Muscle of arm (tissue), 12 donors: Measurements from ENCODE around the gene CNTN4. TPM values are rescaled to one million over a fixed set of nuclear protein-coding genes. Genes with fewer than 3 reads are reported as not detected.

ENCODE experiments used
- DNase-seq: peaks from one replicate; pipeline ENCODE4 v3.0.0-alpha.2; 2013
- polyA plus RNA-seq, 12 donors: library from polyadenylated mRNA; unstranded; fragments of 120-200 nt; gene quantifications; one replicate each; pipeline ENCODE4 v1.2.1, GENCODE V29; 2013; ENCODE audit not compliant: insufficient read length in 12 of 12

Gene CNTN4
- polyA plus RNA-seq, 12 donors: 5.9 to 32.9 (median 7.9) TPM; not detected in 1

- no peak for DNase-seq
These were observed 42.8 kb downstream of the CNTN4 start for GRCh38 chr3:2141482-2141881.

DNA sequence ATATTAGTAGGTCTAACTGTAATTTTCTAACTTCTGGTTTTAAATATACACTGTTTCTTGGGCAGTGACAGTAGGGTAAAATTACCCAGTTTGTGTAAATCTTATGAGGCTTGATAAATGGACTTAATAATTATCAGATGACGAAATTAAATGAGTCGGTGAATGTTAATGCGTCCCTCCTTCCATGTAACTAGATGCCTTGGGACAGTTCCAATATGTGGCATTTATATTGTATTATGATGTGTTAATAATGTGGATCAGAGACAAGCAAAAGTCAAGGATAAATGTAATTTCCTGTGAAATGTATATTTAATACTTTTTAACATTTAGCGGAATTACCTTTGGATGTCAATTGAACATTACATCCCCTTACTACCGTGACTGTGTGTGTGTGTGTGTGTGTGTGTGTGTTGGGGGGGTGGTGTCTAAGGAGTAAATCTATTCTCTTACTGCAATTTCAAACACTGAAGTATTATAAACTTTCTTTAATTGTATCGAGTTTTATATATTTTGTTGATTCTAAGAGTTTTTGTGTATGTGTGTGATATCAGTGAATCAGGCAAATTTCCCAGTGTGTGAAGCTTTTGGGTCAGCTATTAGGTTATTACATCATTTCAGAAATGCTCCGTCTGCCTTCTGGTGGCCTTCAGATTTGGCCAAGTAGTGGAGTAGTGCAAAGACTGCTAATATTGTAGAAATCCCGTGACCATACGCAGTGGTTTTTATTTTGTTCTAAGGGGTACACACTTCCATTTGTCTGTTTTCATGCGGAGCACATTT, 50.1 kb downstream of the CNTN4 start:
- no peak for DNase-seq

DNA sequence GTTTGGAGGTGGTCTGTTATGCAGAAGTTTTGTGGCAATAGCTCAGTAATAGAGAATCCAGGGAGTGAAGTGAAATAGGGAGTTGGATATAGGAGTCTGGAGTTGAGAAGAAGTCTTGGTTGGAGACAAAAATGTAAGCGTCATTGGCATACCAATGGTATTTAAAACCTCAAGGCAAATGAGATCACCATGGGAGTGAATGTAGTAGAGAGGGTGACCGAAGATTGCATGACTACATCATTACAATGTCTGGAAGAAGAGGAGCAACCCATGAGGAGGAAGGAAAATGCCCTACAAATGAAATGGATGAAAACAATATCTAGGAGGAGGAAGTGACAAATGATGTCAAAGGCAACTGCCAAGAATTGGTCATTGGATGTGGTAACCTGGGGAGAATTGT, 54.4 kb downstream of the CNTN4 start:
- DNase-seq: no peak

- no peak for DNase-seq
These were observed 54.9 kb downstream of the CNTN4 start for GRCh38 chr3:2153547-2153946.

DNA sequence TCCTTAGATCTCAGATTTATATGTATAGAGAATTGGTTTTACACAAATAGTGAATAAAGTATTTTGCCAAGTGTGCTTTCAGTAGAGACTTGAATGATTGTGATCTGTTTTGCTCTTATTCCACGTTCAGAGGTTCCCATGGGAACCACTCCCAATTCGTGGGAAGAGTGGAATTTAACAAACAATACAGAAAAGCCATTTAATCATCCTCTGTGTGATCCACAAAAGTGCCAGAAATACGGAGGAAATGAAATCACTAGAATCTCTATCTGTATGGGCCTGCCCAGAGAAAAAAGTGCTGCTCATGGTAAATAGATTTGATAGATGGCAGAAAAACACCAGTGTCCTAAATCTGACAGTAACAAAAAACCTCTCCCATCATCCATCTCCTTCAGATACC, 56.0 kb downstream of the CNTN4 start:
- DNase-seq: peak; percentile 21

- DNase-seq: no peak
These were observed 57.7 kb downstream of the CNTN4 start for GRCh38 chr3:2156244-2156847.

DNA sequence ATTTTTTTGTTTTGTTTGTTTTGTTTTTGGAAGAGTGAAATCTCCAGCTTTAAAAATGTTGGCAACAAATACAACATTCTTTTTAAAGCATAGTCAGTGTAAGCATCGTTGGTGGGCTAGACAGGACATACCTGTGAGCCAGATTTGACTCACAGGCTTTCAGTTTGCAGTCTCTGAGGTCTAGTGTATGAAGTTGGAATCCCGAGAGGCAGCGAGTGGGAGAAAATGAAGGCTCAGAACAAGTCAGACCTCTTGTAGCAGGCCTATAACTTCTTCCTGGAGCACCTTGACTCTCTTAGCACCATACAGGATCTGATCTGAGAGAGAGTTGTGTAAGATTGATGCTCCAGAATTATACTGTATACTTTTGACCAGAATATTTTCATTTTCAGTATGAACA, 60.2 kb downstream of the CNTN4 start:
- no peak for DNase-seq

GRCh38 chr3:2166552-2166951, 67.9 kb downstream of the CNTN4 start:
- DNase-seq: no peak

DNA sequence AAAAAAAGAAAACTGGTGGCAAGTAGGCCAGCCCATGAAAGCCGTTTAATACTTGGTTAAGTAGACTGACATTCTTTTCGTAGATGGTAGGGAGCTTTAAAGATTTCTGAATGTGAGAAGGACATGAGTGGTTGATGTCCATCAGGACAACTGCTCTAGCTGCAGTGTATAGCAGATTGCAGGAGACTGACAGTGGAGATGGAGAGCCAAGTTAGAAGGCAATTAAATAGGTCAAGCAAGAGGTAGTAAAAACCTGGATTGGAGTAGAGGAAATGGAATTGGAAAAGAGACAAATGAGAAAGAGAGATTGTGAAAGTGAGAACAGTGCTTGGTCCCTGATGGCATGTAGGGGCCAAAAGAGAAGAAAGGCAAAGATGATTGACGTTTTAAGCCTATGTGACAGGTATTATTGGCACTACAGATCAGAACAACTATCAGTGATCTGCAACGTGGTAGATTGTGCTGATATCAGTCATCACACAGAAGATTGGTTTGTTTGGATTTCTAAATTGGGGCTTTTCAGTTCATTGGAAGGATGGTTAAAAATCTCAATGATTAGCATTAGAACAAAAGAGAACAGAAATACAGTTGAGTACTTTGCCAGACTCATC, 74.0 kb downstream of the CNTN4 start:
- DNase-seq: no peak

- DNase-seq: no peak
These were observed 82.0 kb downstream of the CNTN4 start for GRCh38 chr3:2180634-2181033.

- no peak for DNase-seq
These were observed 100.2 kb downstream of the CNTN4 start for GRCh38 chr3:2198776-2199279.

- no peak for DNase-seq
These were observed 105.4 kb downstream of the CNTN4 start for GRCh38 chr3:2204054-2204453.

- no peak for DNase-seq
These were observed 107.0 kb downstream of the CNTN4 start for GRCh38 chr3:2205692-2206091.

- DNase-seq: no peak
These were observed 107.9 kb downstream of the CNTN4 start for GRCh38 chr3:2206536-2206935.

GRCh38 chr3:2211568-2211967, 112.9 kb downstream of the CNTN4 start:
- DNase-seq: no peak

DNA sequence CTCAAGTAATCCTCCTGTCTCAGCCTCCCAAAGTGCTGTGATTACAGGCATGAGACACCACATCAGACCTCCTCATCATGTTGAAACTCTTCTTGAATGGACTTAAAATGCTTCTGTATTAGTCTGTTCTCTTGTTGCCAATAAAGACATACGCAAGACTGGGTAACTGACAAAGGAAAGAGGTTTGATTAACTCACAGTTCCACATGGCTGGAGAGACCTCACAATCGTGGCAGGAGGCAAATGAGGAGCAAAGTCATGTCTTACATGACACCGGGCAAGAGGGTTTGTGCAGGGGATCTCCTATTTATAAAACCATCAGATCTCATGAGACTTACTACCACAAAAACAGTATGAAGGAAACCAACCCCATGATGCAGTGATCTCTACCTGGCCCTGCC, 113.5 kb downstream of the CNTN4 start:
- no peak for DNase-seq

GRCh38 chr3:2218375-2218774, 119.7 kb downstream of the CNTN4 start:
- no peak for DNase-seq

DNA sequence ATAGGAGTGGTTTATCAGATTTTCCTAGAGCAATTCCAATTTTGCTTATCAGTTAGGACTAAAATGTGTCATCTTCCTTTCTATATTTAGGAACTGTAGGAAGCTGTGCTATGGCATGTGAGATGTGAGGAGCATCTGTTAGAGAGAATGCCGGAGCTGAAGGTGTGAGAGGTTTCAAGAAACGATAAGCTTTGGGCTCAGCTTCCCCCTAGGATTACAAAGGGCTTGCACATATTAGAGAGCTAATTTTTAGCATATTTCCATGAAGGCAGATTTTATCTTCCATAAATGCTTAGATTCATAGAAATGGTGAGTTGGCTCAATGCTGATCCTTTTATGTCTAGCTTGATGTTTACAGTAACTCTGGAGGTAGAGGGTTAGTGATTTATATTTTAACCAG, 120.2 kb downstream of the CNTN4 start:
- no peak for DNase-seq

DNA sequence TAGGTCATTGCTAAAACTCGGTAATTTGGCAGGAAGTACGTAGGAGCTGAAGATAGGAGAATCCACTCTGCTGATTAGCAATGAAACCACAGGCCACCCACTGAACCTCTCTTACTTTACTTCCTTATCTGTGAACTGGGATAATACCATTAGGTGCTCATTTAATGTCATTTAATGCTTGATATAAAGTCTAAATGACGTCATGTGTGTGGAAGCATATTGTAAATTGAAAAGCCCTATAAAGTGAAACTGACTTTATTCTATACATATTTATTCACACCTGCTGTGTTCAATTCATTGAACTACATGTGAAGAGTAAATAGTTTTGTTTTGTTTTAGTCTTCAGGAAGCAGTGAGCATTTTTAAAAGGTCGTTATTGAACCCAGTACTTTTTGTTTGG, 137.5 kb downstream of the CNTN4 start:
- no peak for DNase-seq

GRCh38 chr3:2244137-2244536, 145.5 kb downstream of the CNTN4 start:
- DNase-seq: no peak

- no peak for DNase-seq
These were observed 148.4 kb downstream of the CNTN4 start for GRCh38 chr3:2246873-2247648.

DNA sequence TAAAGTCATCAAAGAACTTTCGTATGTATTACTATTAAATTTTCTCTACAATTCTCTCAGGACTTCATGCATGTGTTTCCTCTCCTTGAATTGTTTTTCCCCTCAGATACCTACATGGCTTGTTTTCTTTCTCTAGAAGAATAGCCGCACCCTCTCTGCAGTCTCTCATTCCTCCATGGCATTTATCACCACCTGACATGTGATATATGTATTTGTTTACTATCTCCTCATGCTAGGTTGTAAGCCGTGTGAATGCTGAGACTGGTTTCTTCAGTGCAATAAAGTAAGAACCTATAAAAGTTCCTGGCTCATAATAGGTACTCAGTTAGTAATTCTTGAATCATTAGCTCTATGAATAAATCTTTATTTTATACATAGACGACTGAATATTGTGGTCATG, 149.2 kb downstream of the CNTN4 start:
- no peak for DNase-seq
